ENCODE data around the gene BNIP5.

The BNIP5 gene

DNA sequence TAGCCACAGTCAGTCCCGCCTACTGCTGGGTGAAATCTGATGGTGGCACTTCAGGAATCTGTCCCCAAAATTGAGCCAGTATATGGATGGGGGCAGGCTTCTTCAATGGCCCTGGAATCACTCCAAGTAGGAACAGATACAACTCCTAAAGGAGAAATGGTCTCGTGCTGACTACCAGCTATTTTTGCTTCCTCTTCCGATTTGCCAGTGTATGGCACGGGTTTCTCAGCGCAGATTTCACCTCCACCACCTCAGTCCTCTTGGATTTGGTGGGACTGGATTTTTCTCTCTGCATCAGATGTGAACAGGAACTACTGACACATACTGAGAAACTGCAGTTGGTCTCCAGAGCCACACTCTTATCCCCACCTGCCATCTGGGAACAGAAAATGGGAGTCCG, 39.6 kb downstream of the BNIP5 start:
- no peak for DNase-seq (ENCODE audit: low spot score)
- Mint-ChIP-seq H3K4me3 (no peak overlapping the region), H3K27ac (no peak overlapping the region)

DNA sequence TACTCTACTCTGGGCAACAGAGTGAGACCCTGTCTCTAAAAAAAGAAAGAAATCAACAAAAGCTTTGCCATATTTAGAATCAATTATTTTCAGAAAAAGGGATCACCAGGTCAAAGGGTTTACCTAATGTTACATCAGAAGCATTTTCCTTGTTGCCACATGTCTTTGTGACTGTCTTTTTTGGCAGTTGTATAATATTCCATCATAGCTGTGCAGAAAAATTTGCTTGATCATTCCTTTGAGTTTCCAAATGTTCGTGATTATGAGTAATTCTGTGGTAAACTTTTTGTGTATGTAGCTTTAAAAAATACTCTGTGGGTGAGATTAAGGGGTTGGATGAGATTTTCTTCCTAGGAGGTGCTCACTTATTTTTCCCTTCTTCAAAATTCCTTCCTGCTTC, 40.4 kb downstream of the BNIP5 start:
- Mint-ChIP-seq H3K4me1 (ENCODE audit: low read depth) (no peaks in the 10 kb centered on the region), H3K9me3 (no peaks in the 10 kb centered on the region), H3K27me3 (ENCODE audit: low read depth) (peaks cover 12% of the 10 kb centered on the region), H3K27ac (no peak overlapping the region), H3K36me3 (ENCODE audit: low read depth) (no peaks in the 10 kb centered on the region), H3K4me3 (no peak overlapping the region)
- DNase-seq (ENCODE audit: low spot score) = no peak

More for the DNA sequence above, 39.6 kb downstream of the BNIP5 start:
- H3K4me1 Mint-ChIP-seq (ENCODE audit: low read depth) = peaks cover under 1% of the 10 kb centered on the region
- H3K36me3 Mint-ChIP-seq (ENCODE audit: low read depth) = no peaks in the 10 kb centered on the region
- H3K9me3 Mint-ChIP-seq = no peaks in the 10 kb centered on the region
- peaks cover 17% of the 10 kb centered on the region for H3K27me3 Mint-ChIP-seq (ENCODE audit: low read depth)

DNA sequence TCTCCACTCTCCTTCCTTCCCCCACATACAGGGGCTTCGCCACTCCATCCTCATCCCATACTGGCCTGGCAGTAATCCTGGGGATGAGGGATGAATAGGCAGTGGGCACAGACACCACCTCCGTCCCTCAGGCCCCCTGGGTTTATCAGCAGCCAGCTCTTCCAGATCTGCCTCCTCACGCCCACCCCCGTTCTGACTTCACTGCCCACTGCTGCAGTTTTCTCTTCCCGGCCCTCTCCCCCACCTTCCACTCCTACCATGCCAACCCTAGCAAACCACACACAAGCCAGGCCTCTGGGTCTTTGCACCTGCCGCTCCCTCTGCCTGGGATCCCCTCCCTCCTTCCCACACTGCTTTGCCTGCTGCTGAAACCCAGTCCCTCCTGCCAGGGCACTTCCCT, 44.5 kb downstream of the BNIP5 start:
- Mint-ChIP-seq H3K36me3 (ENCODE audit: low read depth) (no peaks in the 10 kb centered on the region), H3K9me3 (no peaks in the 10 kb centered on the region), H3K4me1 (ENCODE audit: low read depth) (peaks cover 5% of the 10 kb centered on the region), H3K27me3 (ENCODE audit: low read depth) (peaks cover 8% of the 10 kb centered on the region), H3K4me3 (no peak overlapping the region), H3K27ac (no peak overlapping the region)
- no peak for DNase-seq (ENCODE audit: low spot score)

DNA sequence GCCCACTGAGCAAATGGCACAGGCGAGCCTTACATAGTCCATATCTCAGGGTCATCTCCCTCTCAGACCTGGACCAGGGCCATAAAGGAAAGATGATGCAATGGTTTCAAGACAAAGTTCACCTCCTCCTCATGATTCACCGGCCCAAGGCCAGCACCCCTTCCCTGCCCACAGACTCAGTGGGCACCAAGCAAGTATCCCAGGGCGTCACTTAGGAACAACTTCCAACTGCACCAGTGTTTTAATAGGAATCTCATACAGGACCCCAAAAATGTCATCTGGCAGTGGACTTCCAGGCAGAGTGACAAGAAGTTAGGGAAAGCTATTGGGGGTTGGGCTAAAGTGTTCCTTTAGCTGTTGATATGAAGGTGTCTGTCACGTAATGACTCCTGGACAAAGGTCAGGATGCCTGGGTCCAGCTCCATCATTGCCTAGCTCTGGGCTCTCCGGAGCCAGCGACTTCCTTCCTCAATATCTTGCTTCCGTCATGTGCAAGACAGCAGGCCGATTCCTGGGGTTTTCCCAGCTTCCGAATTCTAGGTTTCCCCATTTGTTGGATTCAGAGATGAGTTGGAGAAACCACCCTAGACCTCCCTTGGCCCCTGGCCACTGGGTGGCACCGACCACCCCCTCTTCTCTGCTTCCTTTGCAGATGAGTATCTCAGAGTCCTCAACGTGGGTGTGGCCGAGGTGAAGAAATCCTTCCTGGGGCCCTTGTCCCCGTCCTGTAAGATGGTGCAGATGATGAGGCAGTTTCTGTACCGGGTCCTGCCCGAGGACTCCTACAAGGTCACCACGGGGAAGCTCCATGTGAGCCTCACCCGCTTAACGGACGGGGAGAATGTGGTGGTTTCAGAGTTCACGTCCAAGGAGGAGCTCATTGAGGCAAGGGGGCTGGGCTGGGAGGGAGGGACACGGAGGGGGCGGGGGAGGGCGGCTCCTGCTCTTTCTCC, 45.7 kb downstream of the BNIP5 start:
- DNase-seq (ENCODE audit: low spot score) = no peak
- no peak overlapping the region for H3K27ac Mint-ChIP-seq
- no peak overlapping the region for H3K4me3 Mint-ChIP-seq

DNA sequence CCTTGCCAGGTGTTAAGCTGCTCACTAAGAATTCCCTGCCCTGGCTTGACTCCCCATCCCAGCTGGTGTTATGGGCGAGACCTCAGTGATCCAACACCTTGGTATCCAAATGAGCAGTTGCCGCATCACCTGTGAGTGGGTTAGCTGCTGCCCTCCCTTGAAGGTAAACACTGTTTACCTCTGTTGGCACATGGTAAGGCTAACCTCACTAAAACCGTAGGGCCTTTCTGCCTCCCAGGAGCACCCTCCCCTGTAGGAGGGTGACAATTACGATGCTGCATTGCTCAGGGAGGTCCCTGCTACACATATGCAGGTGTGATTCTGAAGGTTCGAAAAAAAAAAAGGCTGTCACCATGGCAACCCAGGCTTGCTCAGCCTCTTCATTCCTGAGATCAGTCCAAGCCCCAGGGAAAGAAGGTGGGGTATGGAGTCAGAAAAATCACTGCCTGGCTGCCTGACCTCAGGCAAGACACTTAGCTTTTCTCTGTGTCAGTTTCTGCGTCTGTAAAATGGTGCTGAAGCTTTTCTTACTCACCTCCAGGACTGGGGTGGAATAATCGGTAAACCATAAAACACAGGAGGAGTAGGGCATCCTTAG, 47.3 kb downstream of the BNIP5 start:
- Mint-ChIP-seq H3K4me1 (ENCODE audit: low read depth) (peaks cover 10% of the 10 kb centered on the region), H3K27me3 (ENCODE audit: low read depth) (peaks cover 26% of the 10 kb centered on the region), H3K36me3 (ENCODE audit: low read depth) (no peaks in the 10 kb centered on the region), H3K4me3 (no peak overlapping the region), H3K9me3 (no peaks in the 10 kb centered on the region), H3K27ac (no peak overlapping the region)
- DNase-seq (ENCODE audit: low spot score) = no peak

More for the DNA sequence above, 45.7 kb downstream of the BNIP5 start:
- Mint-ChIP-seq H3K9me3 (no peaks in the 10 kb centered on the region), H3K27me3 (ENCODE audit: low read depth) (peaks cover 14% of the 10 kb centered on the region), H3K4me1 (ENCODE audit: low read depth) (peaks cover 7% of the 10 kb centered on the region), H3K36me3 (ENCODE audit: low read depth) (no peaks in the 10 kb centered on the region)

DNA sequence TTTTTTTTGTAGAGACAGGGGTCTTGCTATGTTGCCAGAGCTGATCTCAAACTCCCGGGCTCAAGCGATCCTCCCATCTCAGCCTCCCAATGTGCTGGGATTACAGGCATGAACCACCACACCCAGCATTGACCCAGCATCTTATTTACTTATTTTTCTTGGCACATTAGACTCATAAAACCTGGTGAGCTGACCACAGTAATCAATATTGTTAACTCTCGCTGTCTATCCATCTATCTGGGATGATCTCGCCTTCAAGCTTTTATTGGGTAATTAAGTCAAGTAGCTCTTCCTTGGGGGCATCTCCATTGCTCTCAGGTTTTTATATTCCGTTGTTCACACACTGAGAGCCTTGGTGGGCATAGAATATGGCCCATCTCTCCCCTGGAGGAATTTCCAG, 49.8 kb downstream of the BNIP5 start:
- peaks cover 47% of the 10 kb centered on the region for H3K27me3 Mint-ChIP-seq (ENCODE audit: low read depth)
- H3K4me1 Mint-ChIP-seq (ENCODE audit: low read depth) = peaks cover 10% of the 10 kb centered on the region
- no peak overlapping the region for H3K27ac Mint-ChIP-seq

DNA sequence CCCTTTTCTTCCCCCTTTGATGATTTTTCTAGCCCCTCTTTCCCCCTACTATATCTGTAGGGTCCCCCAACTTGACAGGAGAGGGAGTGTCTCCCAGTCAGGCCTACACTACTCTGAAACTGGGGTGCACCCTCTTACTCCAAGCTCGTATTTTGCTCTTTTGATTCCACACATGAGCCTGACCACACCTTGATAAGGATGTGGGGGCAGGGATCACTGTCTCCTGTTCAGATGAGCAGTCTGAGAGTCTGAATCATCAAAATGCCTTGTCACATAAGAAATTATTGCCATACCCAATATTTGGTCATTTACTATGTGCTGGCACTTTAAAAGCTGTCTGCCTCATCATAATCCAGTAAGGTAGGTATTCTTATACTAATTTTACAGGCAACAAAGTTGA, 50.9 kb downstream of the BNIP5 start:
- Mint-ChIP-seq H3K4me3 (no peak overlapping the region), H3K27ac (no peak overlapping the region), H3K36me3 (ENCODE audit: low read depth) (no peaks in the 10 kb centered on the region), H3K27me3 (ENCODE audit: low read depth) (peaks cover 54% of the 10 kb centered on the region), H3K9me3 (no peaks in the 10 kb centered on the region), H3K4me1 (ENCODE audit: low read depth) (peaks cover 10% of the 10 kb centered on the region)
- no peak for DNase-seq (ENCODE audit: low spot score)

More for the DNA sequence above, 49.8 kb downstream of the BNIP5 start:
- no peaks in the 10 kb centered on the region for H3K9me3 Mint-ChIP-seq
- DNase-seq (ENCODE audit: low spot score) = no peak
- no peak overlapping the region for H3K4me3 Mint-ChIP-seq
- H3K36me3 Mint-ChIP-seq (ENCODE audit: low read depth) = no peaks in the 10 kb centered on the region

DNA sequence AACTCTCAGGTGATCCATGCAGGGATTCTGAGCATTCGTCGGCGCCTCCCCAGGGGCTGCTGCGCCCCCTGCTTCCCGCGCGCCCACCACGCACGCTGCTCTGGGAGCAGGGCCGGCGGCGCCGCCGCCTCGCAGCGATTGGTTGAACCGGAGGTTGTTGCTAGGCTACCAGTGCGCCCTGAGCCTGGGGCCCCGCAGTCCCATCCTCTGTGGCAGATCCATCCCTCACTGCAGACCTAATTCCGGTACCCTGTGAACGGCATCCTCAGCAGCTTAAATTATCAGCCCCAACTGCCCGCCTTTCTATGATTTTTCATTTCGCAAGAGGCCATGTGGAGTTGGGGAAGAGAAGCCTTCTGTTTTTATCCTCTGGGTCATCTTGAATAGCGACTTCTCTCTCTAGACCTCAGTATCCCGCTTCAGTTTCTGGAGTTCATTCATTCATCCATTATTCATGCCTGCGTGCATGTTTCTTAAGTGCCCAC, 51.5 kb downstream of the BNIP5 start:
- Mint-ChIP-seq H3K27me3 (ENCODE audit: low read depth) (peaks cover 60% of the 10 kb centered on the region), H3K4me1 (ENCODE audit: low read depth) (peaks cover 10% of the 10 kb centered on the region)

DNA sequence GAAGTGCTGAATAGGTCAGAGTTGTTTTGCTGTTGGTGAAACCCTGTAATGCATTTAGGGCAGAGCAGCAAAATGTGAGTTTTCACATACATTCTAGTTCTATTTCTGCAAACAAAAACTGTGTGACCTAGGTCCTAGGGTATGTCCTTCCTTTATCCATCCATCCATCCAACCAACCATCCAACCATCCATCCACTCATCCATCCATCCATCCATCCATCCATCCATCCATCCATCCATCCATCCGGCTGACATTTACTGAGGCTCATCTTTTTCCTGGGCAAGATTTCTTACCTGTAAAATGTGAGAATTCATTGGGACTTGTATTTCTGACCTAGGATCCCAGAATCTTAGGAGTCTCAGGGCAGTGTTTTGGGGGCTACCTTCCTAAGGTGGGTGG, 52.3 kb downstream of the BNIP5 start:
- Mint-ChIP-seq H3K27ac (no peak overlapping the region), H3K4me3 (no peak overlapping the region), H3K4me1 (ENCODE audit: low read depth) (peaks cover 10% of the 10 kb centered on the region), H3K27me3 (ENCODE audit: low read depth) (peaks cover 62% of the 10 kb centered on the region), H3K36me3 (ENCODE audit: low read depth) (no peaks in the 10 kb centered on the region), H3K9me3 (no peaks in the 10 kb centered on the region)
- DNase-seq (ENCODE audit: low spot score) = no peak

More for the DNA sequence above, 51.5 kb downstream of the BNIP5 start:
- no peak for DNase-seq (ENCODE audit: low spot score)
- no peak overlapping the region for H3K4me3 Mint-ChIP-seq
- H3K9me3 Mint-ChIP-seq = no peaks in the 10 kb centered on the region
- H3K36me3 Mint-ChIP-seq (ENCODE audit: low read depth) = no peaks in the 10 kb centered on the region
- no peak overlapping the region for H3K27ac Mint-ChIP-seq

DNA sequence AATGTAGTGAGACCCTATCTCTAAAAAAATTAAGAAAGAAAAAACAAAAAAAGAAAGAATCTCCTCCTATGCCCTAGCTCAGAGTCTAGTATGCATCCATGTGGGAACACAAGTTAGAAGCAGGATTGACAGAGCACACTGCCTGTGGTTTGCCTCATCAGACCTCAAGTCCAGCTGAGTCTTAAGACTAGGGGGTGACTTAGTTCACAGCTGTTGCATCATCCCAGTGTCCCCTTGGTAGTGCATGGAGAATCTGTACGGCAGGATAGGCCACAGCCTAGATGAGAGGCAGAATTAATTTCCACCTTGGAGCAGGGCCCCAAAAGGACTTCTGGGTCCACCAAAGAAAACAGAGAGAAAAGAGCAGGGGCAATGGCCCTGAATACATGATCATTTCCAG, 53.1 kb downstream of the BNIP5 start:
- Mint-ChIP-seq H3K36me3 (ENCODE audit: low read depth) (no peaks in the 10 kb centered on the region), H3K27me3 (ENCODE audit: low read depth) (peaks cover 64% of the 10 kb centered on the region), H3K4me1 (ENCODE audit: low read depth) (peaks cover 10% of the 10 kb centered on the region), H3K27ac (no peak overlapping the region), H3K4me3 (no peak overlapping the region), H3K9me3 (no peaks in the 10 kb centered on the region)
- DNase-seq (ENCODE audit: low spot score) = no peak

DNA sequence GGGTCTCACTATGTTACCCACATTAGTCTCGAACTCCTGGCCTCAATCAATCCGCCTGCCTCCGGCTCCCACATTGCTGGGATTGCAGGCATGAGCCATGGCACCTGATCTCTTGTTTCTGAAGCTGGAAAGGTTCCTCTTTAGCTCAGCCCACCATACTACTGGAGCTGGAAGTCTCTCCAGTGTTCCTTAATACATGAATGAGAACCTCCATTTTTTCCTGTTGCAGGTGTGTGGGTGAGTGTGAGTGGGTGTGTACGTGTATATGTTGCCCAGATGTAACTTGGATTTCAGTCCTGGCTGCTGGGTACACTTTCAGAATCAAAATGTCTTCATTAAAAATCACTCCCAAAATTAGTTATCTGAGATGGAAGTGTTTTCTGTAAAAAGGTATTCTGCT, 55.7 kb downstream of the BNIP5 start:
- Mint-ChIP-seq H3K27ac (no peak overlapping the region), H3K36me3 (ENCODE audit: low read depth) (no peaks in the 10 kb centered on the region), H3K4me3 (no peak overlapping the region), H3K4me1 (ENCODE audit: low read depth) (peaks cover 2% of the 10 kb centered on the region), H3K27me3 (ENCODE audit: low read depth) (peaks cover 64% of the 10 kb centered on the region), H3K9me3 (no peaks in the 10 kb centered on the region)
- DNase-seq (ENCODE audit: low spot score) = no peak

DNA sequence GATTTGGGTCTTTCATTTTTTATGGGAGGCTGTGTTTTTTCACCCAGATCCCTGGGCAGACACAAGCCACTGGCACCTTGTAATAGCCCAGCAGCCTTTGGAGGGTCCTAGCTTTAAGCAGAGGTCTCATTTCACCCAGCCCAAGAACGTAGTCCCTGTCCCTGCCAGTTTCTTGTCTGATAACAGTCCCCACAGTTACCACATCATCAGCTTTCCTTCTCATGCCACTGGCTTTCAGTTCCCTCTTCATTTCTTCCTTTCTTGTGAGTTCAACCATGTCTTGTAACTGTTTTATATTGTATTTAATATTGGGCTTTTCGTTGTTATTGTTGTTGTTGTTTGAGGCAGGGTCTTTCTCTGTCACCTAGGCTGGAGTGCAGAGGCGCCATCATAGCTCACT, 56.2 kb downstream of the BNIP5 start:
- no peaks in the 10 kb centered on the region for H3K9me3 Mint-ChIP-seq
- H3K27ac Mint-ChIP-seq = no peak overlapping the region
- H3K4me1 Mint-ChIP-seq (ENCODE audit: low read depth) = no peaks in the 10 kb centered on the region
- H3K27me3 Mint-ChIP-seq (ENCODE audit: low read depth) = peaks cover 62% of the 10 kb centered on the region
- DNase-seq (ENCODE audit: low spot score) = no peak
- H3K4me3 Mint-ChIP-seq = no peak overlapping the region
- H3K36me3 Mint-ChIP-seq (ENCODE audit: low read depth) = no peaks in the 10 kb centered on the region

DNA sequence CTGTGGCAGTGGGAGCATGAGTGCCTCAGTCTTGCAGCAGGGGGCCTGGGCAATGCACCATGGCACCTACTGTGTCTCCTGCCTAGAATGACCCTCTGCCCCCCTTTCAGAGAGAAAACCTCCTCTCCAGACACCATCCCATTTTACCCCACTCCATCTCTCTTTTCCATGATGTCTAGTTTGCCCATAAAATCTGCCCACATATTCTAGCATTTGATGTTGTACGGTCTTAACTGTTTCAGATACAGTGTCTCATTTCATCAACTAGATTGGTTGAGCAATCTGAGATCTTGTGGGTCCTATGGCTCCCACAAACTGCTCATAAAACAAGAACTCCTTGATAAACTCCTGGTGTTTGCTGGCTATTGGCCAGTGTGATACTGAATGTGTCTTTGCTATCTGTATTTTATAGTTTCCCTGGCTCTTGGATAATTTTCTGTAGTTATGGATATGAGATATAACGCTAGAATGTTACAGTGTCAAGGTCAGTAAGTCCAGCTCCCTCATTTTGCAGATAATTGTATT, 58.7 kb downstream of the BNIP5 start:
- H3K36me3 Mint-ChIP-seq (ENCODE audit: low read depth) = no peaks in the 10 kb centered on the region
- peaks cover 52% of the 10 kb centered on the region for H3K27me3 Mint-ChIP-seq (ENCODE audit: low read depth)
- no peaks in the 10 kb centered on the region for H3K9me3 Mint-ChIP-seq
- no peak overlapping the region for H3K4me3 Mint-ChIP-seq
- no peaks in the 10 kb centered on the region for H3K4me1 Mint-ChIP-seq (ENCODE audit: low read depth)
- H3K27ac Mint-ChIP-seq = no peak overlapping the region
- no peak for DNase-seq (ENCODE audit: low spot score)

All from T-helper 2 cell treated with Interferon-gamma antibody and Interleukin-4, amounts not matched to agents 5 μg/mL and 100 μg/mL, for 36 hours (primary cell).